OCI-LY1 (cell line): Measurements from ENCODE around the gene DNAJC15.

Source experiments
- EZH2 ChIP-seq: fragments of 200-600 bp; sonication (generic), shearing (Covaris generic); IDR thresholded peaks from 2 replicates; pipeline ENCODE4 v1.8.0; 2017; ENCODE audit warnings: borderline replicate concordance, mixed run types, mild to moderate bottlenecking, antibody characterized with exemption, low read length, moderate library complexity, mixed read lengths
- TF ChIP-seq, protein P1 (sequence below): fragments of 200-600 bp; sonication (generic), shearing (Covaris generic); IDR thresholded peaks from 2 replicates; pipeline ENCODE4 v1.5.1; 2017; ENCODE audit warnings: mild to moderate bottlenecking, antibody characterized with exemption, low read length, moderate library complexity, mixed read lengths

DNA sequence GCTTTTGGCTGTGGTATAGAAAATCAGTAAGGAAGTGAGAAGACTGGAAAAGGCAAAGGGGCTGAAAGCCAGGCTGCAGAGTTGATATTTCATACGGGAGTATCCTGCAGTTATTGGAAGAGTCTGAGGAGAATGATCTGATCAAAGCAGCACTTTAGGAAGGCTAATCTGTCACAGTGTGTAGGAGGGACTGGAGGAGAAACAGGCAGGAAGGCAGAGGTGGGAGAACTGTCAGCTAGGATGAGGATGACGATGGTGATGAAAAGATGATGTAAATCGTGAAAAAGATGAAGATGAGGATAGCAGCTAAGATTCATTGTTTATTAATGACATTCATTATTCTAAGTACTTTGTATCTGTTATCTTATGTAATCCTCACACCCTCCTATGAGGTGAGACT is 123.0 kb downstream of the DNAJC15 start:
- TF ChIP-seq, protein P1, sequence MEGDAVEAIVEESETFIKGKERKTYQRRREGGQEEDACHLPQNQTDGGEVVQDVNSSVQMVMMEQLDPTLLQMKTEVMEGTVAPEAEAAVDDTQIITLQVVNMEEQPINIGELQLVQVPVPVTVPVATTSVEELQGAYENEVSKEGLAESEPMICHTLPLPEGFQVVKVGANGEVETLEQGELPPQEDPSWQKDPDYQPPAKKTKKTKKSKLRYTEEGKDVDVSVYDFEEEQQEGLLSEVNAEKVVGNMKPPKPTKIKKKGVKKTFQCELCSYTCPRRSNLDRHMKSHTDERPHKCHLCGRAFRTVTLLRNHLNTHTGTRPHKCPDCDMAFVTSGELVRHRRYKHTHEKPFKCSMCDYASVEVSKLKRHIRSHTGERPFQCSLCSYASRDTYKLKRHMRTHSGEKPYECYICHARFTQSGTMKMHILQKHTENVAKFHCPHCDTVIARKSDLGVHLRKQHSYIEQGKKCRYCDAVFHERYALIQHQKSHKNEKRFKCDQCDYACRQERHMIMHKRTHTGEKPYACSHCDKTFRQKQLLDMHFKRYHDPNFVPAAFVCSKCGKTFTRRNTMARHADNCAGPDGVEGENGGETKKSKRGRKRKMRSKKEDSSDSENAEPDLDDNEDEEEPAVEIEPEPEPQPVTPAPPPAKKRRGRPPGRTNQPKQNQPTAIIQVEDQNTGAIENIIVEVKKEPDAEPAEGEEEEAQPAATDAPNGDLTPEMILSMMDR: no peak
- TF ChIP-seq EZH2: no peak
